ENCODE results near the gene NUBPL.

GRCh38 chr14:31858868-31859267, 297.7 kb downstream of the NUBPL start:
- TF ChIP-seq GATA2 (IDR thresholded peaks at IDR 0.05; ENCODE audit: low read depth, low read length) (no peak), GATA3 (IDR thresholded peaks at IDR 0.05; ENCODE audit: low read depth, low read length) (no peak)

Data from SH-SY5Y (cell line).